NT2/D1 (cell line): ENCODE data around the gene NAXE.

ENCODE experiments used
- SUZ12 ChIP-seq: IDR thresholded peaks from 2 replicates; pipeline ENCODE4 v1.6.1; 2011; ENCODE audit not compliant: insufficient read length, insufficient read depth; ENCODE audit errors: extremely low read depth
- YY1 ChIP-seq: IDR thresholded peaks from 2 replicates; pipeline ENCODE4 v1.6.1; 2011; ENCODE audit not compliant: insufficient read length, insufficient read depth

- no peak for TF ChIP-seq SUZ12
- TF ChIP-seq YY1 = no peak
These were observed 46.9 kb upstream of the NAXE start for GRCh38 chr1:156544592-156545102.
